ENCODE measurements around the gene CD7.

- TF ChIP-seq EP300 (IDR thresholded peaks at IDR 0.05; ENCODE audit: borderline replicate concordance): no peak
- no peak for TF ChIP-seq CEBPB (IDR thresholded peaks at IDR 0.05)
- TF ChIP-seq YY1 (IDR thresholded peaks at IDR 0.05; ENCODE audit: low read depth): no peak
- TF ChIP-seq TAF1 (IDR thresholded peaks at IDR 0.05; ENCODE audit: low read depth): no peak
- TF ChIP-seq RAD21 (IDR thresholded peaks at IDR 0.05; ENCODE audit: low read depth): no peak
- TF ChIP-seq REST (IDR thresholded peaks at IDR 0.05; ENCODE audit: low read depth): no peak
- no peak for TF ChIP-seq CREB1 (IDR thresholded peaks at IDR 0.05; ENCODE audit: low read depth)
Observed at GRCh38 chr17:82329683-82330321, 12.4 kb upstream of the CD7 start.

Measured in Ishikawa (cell line).